HCT116 (cell line): ENCODE measurements around the gene CAMSAP3. TPM values are rescaled to one million over a fixed set of nuclear protein-coding genes. Genes with fewer than 3 reads are reported as not detected.

ENCODE experiments used
- ATAC-seq: fragments of 200-7000 bp; cut with Tn5 transposase; 2 replicates; pipeline ENCODE4 v1.9.1; 2020; ENCODE audit warnings: mild to moderate bottlenecking, moderate library complexity
- BruUV-seq: library from RNA; stranded (reverse); fragments of 400-500 nt; replicated peaks from 2 replicates; lab custom pipeline; 2021; lab: Mats Ljungman, UMichigan
- CTCF ChIA-PET: fragments of 300-600 bp; sonication (Branson Sonifier 250); formaldehyde crosslinking; loops from one replicate; lab custom pipeline; 2021; ENCODE audit warnings: antibody characterized with exemption; lab: Charles Lee
- POLR2A ChIA-PET: fragments of 300-600, 350-600 bp; sonication (Branson Sonifier 250); formaldehyde crosslinking; loops from one replicate; lab custom pipeline; 2021; ENCODE audit warnings: antibody characterized with exemption; lab: Charles Lee
- RAD21 ChIA-PET, 2 experiments: fragments of 300-600 bp; sonication (Branson Sonifier 250); formaldehyde crosslinking; loops; one replicate each; lab custom pipeline; 2023; ENCODE audit warnings: low total read pairs in 2 of 2; ENCODE audit not compliant: uncharacterized antibody in 2 of 2, unreplicated experiment in 2 of 2, low non-redundant PET in 1 of 2; lab: Charles Lee
- DNase-seq: peaks from one replicate; pipeline ENCODE4 v3.0.0-alpha.2; 2010; ENCODE audit warnings: low read depth, low spot score
- H2AFZ ChIP-seq: fragments of 200-600 bp; shearing (Covaris generic), sonication (generic); 2 replicates; pipeline ENCODE4 v1.6.1; 2017; ENCODE audit warnings: low read depth, mixed run types, mixed read lengths, antibody characterized with exemption, low read length; ENCODE audit not compliant: poor library complexity, severe bottlenecking
- H3K27ac ChIP-seq: 2 replicates; pipeline ENCODE4 v1.5.1; 2012; ENCODE audit warnings: low read depth, low read length
- H3K27me3 ChIP-seq: fragments of 200-600 bp; sonication (generic); 2 replicates; pipeline ENCODE4 v1.6.1; 2016; ENCODE audit warnings: mixed run types, low read length, mixed read lengths; ENCODE audit not compliant: insufficient read depth
- H3K36me3 ChIP-seq, 2 experiments: fragments of 200-500 bp in 1 of 2; fragments of 200-600 bp in 1 of 2; sonication (Bioruptor generic) in 1 of 2; sonication (generic) in 1 of 2; 2 replicates each; pipeline versions ENCODE4 v1.5.1 to v1.6.1; 2014 to 2016; ENCODE audit warnings: low read length in 2 of 2, inconsistent platforms in 1 of 2, mixed read lengths in 1 of 2, mixed run types in 1 of 2; ENCODE audit not compliant: insufficient read depth in 2 of 2, control insufficient read depth in 1 of 2
- H3K4me1 ChIP-seq, 2 experiments: fragments of 200-600 bp in 1 of 2; sonication (generic) in 1 of 2; 2 replicates each; pipeline versions ENCODE4 v1.5.1 to v1.6.1; 2012 to 2017; ENCODE audit warnings: low read length in 2 of 2, inconsistent platforms in 1 of 2, mild to moderate bottlenecking in 1 of 2, mixed read lengths in 1 of 2, mixed run types in 1 of 2, moderate library complexity in 1 of 2; ENCODE audit not compliant: insufficient read depth in 2 of 2, control insufficient read depth in 1 of 2
- H3K4me2 ChIP-seq: fragments of 200-600 bp; sonication (generic); 2 replicates; pipeline ENCODE4 v1.6.1; 2017; ENCODE audit warnings: mixed run types, low read length, mixed read lengths
- H3K4me3 ChIP-seq, 2 experiments: fragments of 200-600 bp in 1 of 2; sonication (generic) in 1 of 2; replicated peaks in 1 of 2; 2 replicates each; pipeline ENCODE4 v1.5.1; 2011 to 2016; ENCODE audit warnings: low read length in 2 of 2, control low read depth in 1 of 2, low read depth in 1 of 2, mild to moderate bottlenecking in 1 of 2, mixed read lengths in 1 of 2, mixed run types in 1 of 2
- H3K79me2 ChIP-seq: fragments of 200-600 bp; sonication (generic); 2 replicates; pipeline ENCODE4 v1.6.1; 2017; ENCODE audit warnings: mild to moderate bottlenecking, mixed run types, low read length, moderate library complexity, mixed read lengths; ENCODE audit not compliant: insufficient read depth
- H3K9ac ChIP-seq: fragments of 200-600 bp; sonication (generic); 2 replicates; pipeline ENCODE4 v1.6.1; 2016; ENCODE audit warnings: low read length, mixed read lengths
- H3K9me2 ChIP-seq: fragments of 200-600 bp; sonication (generic), shearing (Covaris generic); 2 replicates; pipeline ENCODE4 v1.6.1; 2017; ENCODE audit warnings: mixed run types, mild to moderate bottlenecking, moderate library complexity; ENCODE audit not compliant: insufficient read depth
- H3K9me3 ChIP-seq, 2 experiments: fragments of 200-500 bp in 1 of 2; fragments of 200-600 bp in 1 of 2; sonication (Bioruptor generic) in 1 of 2; sonication (generic) in 1 of 2; 2 replicates each; pipeline ENCODE4 v1.6.1; 2014 to 2017; ENCODE audit warnings: low read length in 2 of 2, mixed read lengths in 2 of 2, inconsistent platforms in 1 of 2, low read depth in 1 of 2, mild to moderate bottlenecking in 1 of 2, mixed run types in 1 of 2, moderate library complexity in 1 of 2; ENCODE audit not compliant: control insufficient read depth in 1 of 2, insufficient read depth in 1 of 2
- H4K20me1 ChIP-seq: fragments of 200-600 bp; sonication (generic), shearing (Covaris generic); 2 replicates; pipeline ENCODE4 v1.6.1; 2017; ENCODE audit warnings: mixed run types, mild to moderate bottlenecking, moderate library complexity; ENCODE audit not compliant: insufficient read depth
- CBX3 ChIP-seq: IDR thresholded peaks from 2 replicates; pipeline ENCODE4 v1.6.1; 2012; ENCODE audit warnings: low read depth
- CTCF ChIP-seq, 3 experiments: fragments of 200-600 bp in 1 of 3; sonication (generic) in 1 of 3; IDR thresholded peaks in 2 of 3; conservative IDR thresholded peaks in 1 of 3; 2 replicates each; pipeline ENCODE4 v1.5.1; 2012 to 2017; ENCODE audit warnings: low read depth in 2 of 3, low read length in 2 of 3, antibody characterized with exemption in 1 of 3, borderline replicate concordance in 1 of 3, control low read depth in 1 of 3, mild to moderate bottlenecking in 1 of 3, mixed read lengths in 1 of 3, mixed run types in 1 of 3, moderate library complexity in 1 of 3; ENCODE audit not compliant: insufficient read depth in 1 of 3
- EZH2phosphoT487 ChIP-seq: fragments of 200-600 bp; IDR thresholded peaks from 2 replicates; pipeline ENCODE4 v1.6.1; 2018; ENCODE audit warnings: antibody characterized with exemption, borderline replicate concordance
- FOSL1 ChIP-seq: IDR thresholded peaks from 2 replicates; pipeline ENCODE4 v1.6.1; 2012; ENCODE audit warnings: low read depth
- MAX ChIP-seq: IDR thresholded peaks from 2 replicates; pipeline ENCODE4 v1.6.1; 2012
- SRF ChIP-seq: IDR thresholded peaks from 2 replicates; pipeline ENCODE4 v1.6.1; 2012; ENCODE audit warnings: low read depth
- YY1 ChIP-seq: IDR thresholded peaks from 2 replicates; pipeline ENCODE4 v1.6.1; 2011; ENCODE audit warnings: low read length, low read depth, moderate library complexity, mild to moderate bottlenecking; ENCODE audit not compliant: insufficient replicate concordance; ENCODE audit errors: extremely low read depth
- ZNF274 ChIP-seq: fragments of 200-500 bp; sonication (Bioruptor generic); IDR thresholded peaks from 2 replicates; pipeline ENCODE4 v1.6.1; 2014; ENCODE audit warnings: mild to moderate bottlenecking, low read depth, low read length, inconsistent platforms
- intact Hi-C: fragments of 100-400 bp; cut with micrococcal nuclease; formaldehyde crosslinking; loops from 2 replicates; pipeline ENCODE4 v1.10.0; 2022
- total RNA-seq: library from RNA; stranded (reverse); gene quantifications from one replicate; pipeline ENCODE4 v1.2.1, GENCODE V29; 2021; ENCODE audit not compliant: unreplicated experiment

Gene CAMSAP3
- total RNA-seq, 1 experiment from 2014 or later: 24.0 TPM

GRCh38 chr19:7644550-7644877 is 48.9 kb downstream of the CAMSAP3 start:
- Histone ChIP-seq H3K27me3 (no peaks in the 10 kb centered on the region), H3K9ac (no peak overlapping the region), H3K4me3 (no peak overlapping the region), H3K36me3 (peaks cover 0 to 11% of the 10 kb centered on the region in 2 experiments; a peak in 1 of 4 replicates), H2AFZ (no peak overlapping the region), H3K9me3 (peaks cover 0 to 4% of the 10 kb centered on the region in 2 experiments; a peak in 1 of 4 replicates), H4K20me1 (no peaks in the 10 kb centered on the region), H3K4me2 (no peak overlapping the region), H3K9me2 (no peaks in the 10 kb centered on the region), H3K27ac (no peak overlapping the region), H3K4me1 (peaks cover 0 to 13% of the 10 kb centered on the region in 2 experiments; a peak in 2 of 4 replicates), H3K79me2 (no peaks in the 10 kb centered on the region)
- no TSS peak for BruUV-seq
- intact Hi-C loops: no loop called here
- RAD21 ChIA-PET: interaction anchor here (0.7 to 1.6 kb wide), 2 partner anchors 76 to 155 kb away, joined by 3 to 6 read pairs; no protein-coding TSS in a partner anchor
- CTCF ChIA-PET: interaction anchor here (1.5 kb wide), 1 partner anchor 36 kb away, joined by 5 read pairs; the partner anchor contains the start of gene TRAPPC5
- POLR2A ChIA-PET: interaction anchor here (0.6 kb wide), 1 partner anchor 40 kb away, joined by 3 read pairs; no protein-coding TSS in a partner anchor
- DNase-seq: no peak
- no peak for ATAC-seq
- no peak for TF ChIP-seq CTCF (IDR thresholded peaks at IDR 0.05 in 2 of 3, conservative IDR thresholded peaks at IDR 0.05 in 1 of 3; ENCODE audit: borderline replicate concordance in 1 of 3, insufficient read depth in 1 of 3, low read depth in 2 of 3, low read length in 2 of 3)
- TF ChIP-seq EZH2phosphoT487: no peak
- no peak for TF ChIP-seq SRF
- no peak for TF ChIP-seq YY1
- no peak for TF ChIP-seq MAX

GRCh38 chr19:7645163-7645562 is 49.5 kb downstream of the CAMSAP3 start:
- no peak overlapping the region for H3K27ac ChIP-seq
- peaks cover 0 to 11% of the 10 kb centered on the region in 2 experiments; a peak in 1 of 4 replicates for H3K36me3 ChIP-seq
- intact Hi-C loops: no loop called here
- H3K9ac ChIP-seq: no peak overlapping the region
- no peaks in the 10 kb centered on the region for H3K27me3 ChIP-seq
- POLR2A ChIA-PET: no interaction called here
- H3K79me2 ChIP-seq: no peaks in the 10 kb centered on the region
- no peaks in the 10 kb centered on the region for H4K20me1 ChIP-seq
- TF ChIP-seq CBX3: no peak
- no peak for TF ChIP-seq ZNF274
- TF ChIP-seq FOSL1: no peak
- H3K4me1 ChIP-seq: peaks cover 0 to 13% of the 10 kb centered on the region in 2 experiments; a peak in 2 of 4 replicates
- no TSS peak for BruUV-seq
- no peak overlapping the region for H2AFZ ChIP-seq
- no peaks in the 10 kb centered on the region for H3K9me3 ChIP-seq
- H3K9me2 ChIP-seq: no peaks in the 10 kb centered on the region
- CTCF ChIA-PET: interaction anchor here (1.5 kb wide), 1 partner anchor 36 kb away, joined by 5 read pairs; the partner anchor contains the start of gene TRAPPC5
- H3K4me2 ChIP-seq: no peak overlapping the region
- H3K4me3 ChIP-seq: no peak overlapping the region
- RAD21 ChIA-PET: interaction anchor here in 1 of 2 experiments (1.6 kb wide), 1 partner anchor 77 kb away, joined by 3 read pairs; no protein-coding TSS in a partner anchor
- ATAC-seq: no peak
- no peak for DNase-seq
